Gastrocnemius medialis (tissue), 4 donors: ENCODE results near the gene NR1D1.
A peak's percentile ranks its signal among the peaks of the same experiment; 100 is the strongest.

Source experiments
- CTCF ChIP-seq, 5 experiments: fragments of 450-650 bp in 3 of 5; fragments of 200-600 bp in 2 of 5; sonication (generic) in 2 of 5; IDR thresholded peaks in 4 of 5; conservative IDR thresholded peaks in 1 of 5; 1 replicate in 4 of 5; 2 replicates in 1 of 5; pipeline ENCODE4 v1.5.1; 2016 to 2019; ENCODE audit warnings: antibody characterized with exemption in 5 of 5, mild to moderate bottlenecking in 3 of 5, moderate library complexity in 3 of 5
- POLR2A ChIP-seq, 2 donors: fragments of 450-650 bp; IDR thresholded peaks; one replicate each; pipeline ENCODE4 v1.6.1; 2017; ENCODE audit warnings: antibody characterized with exemption in 2 of 2, mild to moderate bottlenecking in 2 of 2, moderate library complexity in 2 of 2

DNA sequence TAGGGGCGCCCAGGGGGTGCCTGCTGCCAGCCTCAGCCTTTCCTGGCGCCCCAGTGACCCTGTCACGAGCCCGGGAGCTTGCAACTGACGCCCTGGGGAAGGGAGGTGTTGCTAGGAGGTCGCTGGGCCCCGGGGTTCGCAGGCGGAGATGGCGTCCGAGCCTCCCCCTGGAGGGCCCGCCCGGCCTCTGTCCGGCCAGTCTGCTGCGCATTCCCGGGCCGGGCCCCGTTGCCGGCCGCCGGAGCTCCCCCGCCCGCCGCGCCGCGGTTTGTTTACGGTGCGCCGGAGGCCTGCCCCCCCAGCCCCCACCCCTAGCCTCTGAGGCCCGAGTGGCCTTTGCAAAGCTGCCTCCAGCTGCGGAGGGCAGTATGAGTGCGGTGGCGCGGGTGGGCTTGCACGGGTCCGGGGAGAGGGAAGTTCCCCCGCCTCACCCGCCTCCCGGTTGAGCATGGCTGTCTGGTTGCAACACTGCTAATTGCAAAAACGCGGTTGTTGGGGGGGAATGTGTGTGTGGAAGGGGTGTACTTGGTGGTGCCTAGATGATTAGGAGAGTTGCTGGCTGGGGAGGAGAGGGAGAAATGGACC lies 37.1 kb downstream of the NR1D1 start:
- no peak for TF ChIP-seq CTCF (IDR thresholded peaks at IDR 0.05 in 4 of 5, conservative IDR thresholded peaks at IDR 0.05 in 1 of 5)
- TF ChIP-seq POLR2A (IDR thresholded peaks at IDR 0.05), result peak; percentile 49 to 64
